ENCODE measurements around the gene IRF2.

The IRF2 gene

DNA sequence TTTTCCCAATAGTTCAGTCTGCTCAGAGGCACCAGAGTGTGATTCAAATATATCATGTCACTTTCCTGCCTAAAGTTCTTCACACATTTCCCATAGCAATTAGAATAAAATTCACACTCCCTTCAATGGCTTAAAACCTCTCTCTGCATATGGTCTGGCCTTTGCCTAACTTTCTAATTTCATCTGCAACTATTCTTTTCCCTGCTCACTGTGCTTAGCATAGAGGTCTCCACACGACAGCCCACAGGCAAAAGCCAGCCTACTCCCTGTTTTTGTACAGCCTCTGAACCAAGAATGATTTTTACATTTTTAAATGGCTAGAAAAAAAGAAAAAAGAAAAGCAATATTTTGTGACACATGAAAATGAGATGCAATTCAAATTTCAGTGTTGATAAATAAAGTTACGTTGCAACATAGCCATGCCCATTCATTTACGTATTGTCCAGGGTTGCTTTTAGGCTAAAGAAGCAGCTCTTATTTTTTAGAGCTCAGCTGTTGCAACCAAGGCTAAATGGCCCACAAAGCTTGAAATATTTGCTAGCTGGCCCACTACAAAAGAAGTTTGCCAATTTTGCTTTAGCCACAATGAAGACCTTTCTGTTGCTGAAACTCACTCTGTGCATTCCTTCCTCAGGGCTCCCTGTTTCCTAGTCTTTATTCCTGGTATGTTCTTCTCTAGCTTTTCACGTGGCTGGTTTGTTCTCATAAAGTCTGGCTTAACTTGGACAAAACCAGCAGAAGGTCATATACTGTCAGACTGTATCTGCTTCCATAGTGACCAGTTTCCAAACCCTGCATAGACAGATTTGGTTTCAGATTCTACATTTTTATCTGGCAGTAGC, 26.6 kb upstream of the IRF2 start:
- H3K9me3 ChIP-seq (replicated peaks; ENCODE audit: insufficient read depth, low read length), result no peaks in the 10 kb centered on the region
- no peak overlapping the region for H2AFZ ChIP-seq (ENCODE audit: low read length)
- H3K27ac ChIP-seq (ENCODE audit: low read length), result no peak overlapping the region
- TF ChIP-seq, protein P1, sequence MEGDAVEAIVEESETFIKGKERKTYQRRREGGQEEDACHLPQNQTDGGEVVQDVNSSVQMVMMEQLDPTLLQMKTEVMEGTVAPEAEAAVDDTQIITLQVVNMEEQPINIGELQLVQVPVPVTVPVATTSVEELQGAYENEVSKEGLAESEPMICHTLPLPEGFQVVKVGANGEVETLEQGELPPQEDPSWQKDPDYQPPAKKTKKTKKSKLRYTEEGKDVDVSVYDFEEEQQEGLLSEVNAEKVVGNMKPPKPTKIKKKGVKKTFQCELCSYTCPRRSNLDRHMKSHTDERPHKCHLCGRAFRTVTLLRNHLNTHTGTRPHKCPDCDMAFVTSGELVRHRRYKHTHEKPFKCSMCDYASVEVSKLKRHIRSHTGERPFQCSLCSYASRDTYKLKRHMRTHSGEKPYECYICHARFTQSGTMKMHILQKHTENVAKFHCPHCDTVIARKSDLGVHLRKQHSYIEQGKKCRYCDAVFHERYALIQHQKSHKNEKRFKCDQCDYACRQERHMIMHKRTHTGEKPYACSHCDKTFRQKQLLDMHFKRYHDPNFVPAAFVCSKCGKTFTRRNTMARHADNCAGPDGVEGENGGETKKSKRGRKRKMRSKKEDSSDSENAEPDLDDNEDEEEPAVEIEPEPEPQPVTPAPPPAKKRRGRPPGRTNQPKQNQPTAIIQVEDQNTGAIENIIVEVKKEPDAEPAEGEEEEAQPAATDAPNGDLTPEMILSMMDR (IDR thresholded peaks at IDR 0.05; ENCODE audit: low read length), result no peak
- TF ChIP-seq EZH2phosphoT487 (IDR thresholded peaks at IDR 0.05; ENCODE audit: low read length), result no peak
- peaks cover 20% of the 10 kb centered on the region for H3K4me1 ChIP-seq (ENCODE audit: low read length)
- H3K79me2 ChIP-seq (ENCODE audit: low read length), result no peaks in the 10 kb centered on the region
- DNase-seq, result no peak
- H3K4me3 ChIP-seq (ENCODE audit: low read length), result no peak overlapping the region
- no peak overlapping the region for H3K4me2 ChIP-seq (ENCODE audit: low read depth, low read length)
- H3K27me3 ChIP-seq (replicated peaks; ENCODE audit: insufficient read depth, low read length), result no peaks in the 10 kb centered on the region
- no peaks in the 10 kb centered on the region for H3K9me2 ChIP-seq (replicated peaks; ENCODE audit: insufficient read depth, low read length)
- H3F3A ChIP-seq (ENCODE audit: insufficient read depth, low read length), result peaks cover 6% of the 10 kb centered on the region
- H3K9ac ChIP-seq (ENCODE audit: low read length), result no peak overlapping the region
- H4K20me1 ChIP-seq (ENCODE audit: insufficient read depth, low read length), result no peaks in the 10 kb centered on the region
- no peaks in the 10 kb centered on the region for H3K36me3 ChIP-seq (replicated peaks; ENCODE audit: insufficient read depth, low read length)

DNA sequence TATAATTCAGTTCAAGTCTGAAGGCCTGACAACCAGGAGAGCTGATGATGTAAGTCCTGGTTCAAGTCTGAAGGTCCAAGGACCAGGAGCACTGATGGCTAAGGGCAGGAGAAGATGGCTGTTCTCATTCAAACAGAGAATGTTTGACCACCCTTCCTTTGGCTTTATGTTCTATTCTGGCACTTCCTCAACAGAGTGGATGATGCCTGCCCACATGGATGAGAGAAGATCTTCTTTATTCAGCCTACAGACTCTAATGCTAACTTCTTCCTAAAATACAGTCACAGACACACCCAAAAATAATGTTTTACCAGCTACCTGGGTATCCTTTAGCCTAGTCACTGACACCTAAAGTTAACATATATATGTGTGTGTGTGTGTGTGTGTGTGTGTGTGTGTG, 25.6 kb upstream of the IRF2 start:
- peaks cover 12% of the 10 kb centered on the region for H3K4me1 ChIP-seq (ENCODE audit: low read length)
- H2AFZ ChIP-seq (ENCODE audit: low read length), result no peak overlapping the region
- no peak overlapping the region for H3K4me3 ChIP-seq (ENCODE audit: low read length)
- H3K27me3 ChIP-seq (replicated peaks; ENCODE audit: insufficient read depth, low read length), result no peaks in the 10 kb centered on the region
- no peaks in the 10 kb centered on the region for H3F3A ChIP-seq (ENCODE audit: insufficient read depth, low read length)
- H4K20me1 ChIP-seq (ENCODE audit: insufficient read depth, low read length), result no peaks in the 10 kb centered on the region
- H3K9me3 ChIP-seq (replicated peaks; ENCODE audit: insufficient read depth, low read length), result no peaks in the 10 kb centered on the region
- H3K27ac ChIP-seq (ENCODE audit: low read length), result no peak overlapping the region
- DNase-seq, result no peak
- no peak overlapping the region for H3K4me2 ChIP-seq (ENCODE audit: low read depth, low read length)
- no peaks in the 10 kb centered on the region for H3K36me3 ChIP-seq (replicated peaks; ENCODE audit: insufficient read depth, low read length)
- no peaks in the 10 kb centered on the region for H3K79me2 ChIP-seq (ENCODE audit: low read length)
- no peak overlapping the region for H3K9ac ChIP-seq (ENCODE audit: low read length)
- TF ChIP-seq, protein P1 (IDR thresholded peaks at IDR 0.05; ENCODE audit: low read length), result no peak
- TF ChIP-seq EZH2 (optimal IDR thresholded peaks at IDR 0.05; ENCODE audit: low read depth, low read length), result no peak
- no peak for TF ChIP-seq EZH2phosphoT487 (IDR thresholded peaks at IDR 0.05; ENCODE audit: low read length)
- H3K9me2 ChIP-seq (replicated peaks; ENCODE audit: insufficient read depth, low read length), result no peaks in the 10 kb centered on the region

DNA sequence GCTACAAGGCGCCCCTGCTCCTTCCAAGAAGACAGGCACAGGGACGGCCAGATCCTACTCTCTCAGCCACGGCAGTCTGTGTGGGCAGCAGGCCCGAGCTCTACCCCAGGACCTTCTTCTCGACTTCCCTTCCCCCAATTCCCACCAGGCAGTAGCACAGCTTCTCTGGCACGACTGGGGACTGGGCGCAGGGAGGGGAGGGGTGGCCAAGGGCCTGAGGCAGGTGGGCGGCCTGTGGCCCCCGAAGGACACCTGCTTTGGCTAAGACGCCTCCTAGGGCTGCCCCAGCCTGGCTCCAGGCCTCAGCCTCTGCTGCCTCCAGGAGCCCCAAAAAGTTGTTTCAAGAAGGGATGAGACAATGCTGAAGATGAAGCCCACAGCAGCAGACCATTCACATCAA, 24.2 kb upstream of the IRF2 start:
- DNase-seq, result no peak
- TF ChIP-seq, protein P1 (IDR thresholded peaks at IDR 0.05; ENCODE audit: low read length), result no peak
- TF ChIP-seq EZH2 (optimal IDR thresholded peaks at IDR 0.05; ENCODE audit: low read depth, low read length) (no peak), EZH2phosphoT487 (IDR thresholded peaks at IDR 0.05; ENCODE audit: low read length) (no peak)
- Histone ChIP-seq H3K36me3 (replicated peaks; ENCODE audit: insufficient read depth, low read length) (no peaks in the 10 kb centered on the region), H3K79me2 (ENCODE audit: low read length) (no peaks in the 10 kb centered on the region), H3F3A (ENCODE audit: insufficient read depth, low read length) (no peaks in the 10 kb centered on the region), H2AFZ (ENCODE audit: low read length) (no peak overlapping the region), H4K20me1 (ENCODE audit: insufficient read depth, low read length) (no peaks in the 10 kb centered on the region), H3K9me2 (replicated peaks; ENCODE audit: insufficient read depth, low read length) (no peaks in the 10 kb centered on the region), H3K9me3 (replicated peaks; ENCODE audit: insufficient read depth, low read length) (no peaks in the 10 kb centered on the region), H3K4me1 (ENCODE audit: low read length) (no peaks in the 10 kb centered on the region), H3K4me3 (ENCODE audit: low read length) (no peak overlapping the region), H3K27me3 (replicated peaks; ENCODE audit: insufficient read depth, low read length) (no peaks in the 10 kb centered on the region), H3K27ac (ENCODE audit: low read length) (no peak overlapping the region), H3K4me2 (ENCODE audit: low read depth, low read length) (no peak overlapping the region), H3K9ac (ENCODE audit: low read length) (no peak overlapping the region)
